HG03575 (cell line): ENCODE measurements around the gene NME7.

ENCODE experiments used
- ATAC-seq: cut with Tn5 transposase; IDR thresholded peaks from one replicate; pipeline ENCODE4 v1.9.1; 2021; ENCODE audit not compliant: unreplicated experiment, insufficient number of reproducible peaks, low FRiP score; ENCODE audit errors: extremely low read depth

The NME7 gene

GRCh38 chr1:169119405-169119804 is 248.2 kb downstream of the NME7 start:
- no peak for ATAC-seq

- ATAC-seq: no peak
Observed at GRCh38 chr1:169118227-169118626, 249.4 kb downstream of the NME7 start.

GRCh38 chr1:169117599-169117998 is 250.0 kb downstream of the NME7 start:
- no peak for ATAC-seq

GRCh38 chr1:169117014-169117413 is 250.6 kb downstream of the NME7 start:
- ATAC-seq: no peak

- ATAC-seq: no peak
Observed at GRCh38 chr1:169115891-169116585, 251.6 kb downstream of the NME7 start.

GRCh38 chr1:169113613-169114119 is 253.9 kb downstream of the NME7 start:
- no peak for ATAC-seq

- ATAC-seq: no peak
Observed at GRCh38 chr1:169112241-169112640, 255.4 kb downstream of the NME7 start.

GRCh38 chr1:169111472-169111871 is 256.1 kb downstream of the NME7 start:
- no peak for ATAC-seq

GRCh38 chr1:169110689-169111447 is 256.7 kb downstream of the NME7 start:
- ATAC-seq: no peak

GRCh38 chr1:169110236-169110635 is 257.4 kb downstream of the NME7 start:
- no peak for ATAC-seq

GRCh38 chr1:169109561-169110134 is 257.9 kb downstream of the NME7 start:
- no peak for ATAC-seq

GRCh38 chr1:169108863-169109560 is 258.6 kb downstream of the NME7 start:
- ATAC-seq: no peak

GRCh38 chr1:169108223-169108622 is 259.4 kb downstream of the NME7 start:
- ATAC-seq: no peak

GRCh38 chr1:169107603-169108208 is 259.9 kb downstream of the NME7 start:
- ATAC-seq: no peak

GRCh38 chr1:169106921-169107602 is 260.5 kb downstream of the NME7 start:
- ATAC-seq: no peak

GRCh38 chr1:169106095-169106920 is 261.3 kb downstream of the NME7 start, which contains the start of gene ATP1B1:
Gene ATP1B1 (plus strand): TSS chr1:169106690. CDS start chr1:169106830, 140 bp downstream.
- ATAC-seq: peak; percentile 42

GRCh38 chr1:169105434-169106094 is 262.0 kb downstream of the NME7 start:
- ATAC-seq: no peak
